Heart left ventricle (tissue), 13 donors: ENCODE measurements around the gene NXF2B.
"Not testable (repeated sequence)": the region's sequence is repeated elsewhere in the genome, so short reads cannot be mapped to it uniquely, and the experiment has no call there.

Experiments
- POLR2A ChIP-seq, 2 donors: fragments of 450-650 bp; IDR thresholded peaks; one replicate each; pipeline ENCODE4 v1.6.1; 2017; ENCODE audit warnings: antibody characterized with exemption in 2 of 2, mild to moderate bottlenecking in 2 of 2, moderate library complexity in 2 of 2
- TF ChIP-seq, protein P1 (sequence below), 12 donors: fragments of 200-600 bp; sonication (generic) in 4 of 12; IDR thresholded peaks; one replicate each; pipeline versions ENCODE4 v1.5.0 to v1.8.0; 2018 to 2022; ENCODE audit warnings: antibody characterized with exemption in 12 of 12, mild to moderate bottlenecking in 5 of 12
- donor health status: ischemic (EF 13 %, LVEDD 7.1; RV severe dilation, severe dysfunction).
- donor health status: DM: no; HTN: yes; CAD: no.
- donor health status: DM: no; HTN: no; CAD: no.
- donor health status: ischemic (EF 25% LVEDD 6.9; RV normal size, moderate dysfunction).
- donor health status: ischemic (EF 25% LVEDD 5.7; RV mildly dilated, moderate dysfunction).
- donor health status: ischemic (EF 35%, LVEDD 5.7; RV mildly dilated, moderate dysfunction).
- donor health status: nonischemic (EF 11% LVEDD 7.7; RV severe dilation, severe dysfunction).
- donor health status: DM: yes; HTN: yes; CAD: no.
- donor health status: PGD.
- donor health status: ischemic (EF 29% LVEDD 5.4; RV normal size, mild dysfunction).
- donor health status: nonischemic (EF 23%, LVEDD 6.1; RV moderate dilation, normal function).

DNA sequence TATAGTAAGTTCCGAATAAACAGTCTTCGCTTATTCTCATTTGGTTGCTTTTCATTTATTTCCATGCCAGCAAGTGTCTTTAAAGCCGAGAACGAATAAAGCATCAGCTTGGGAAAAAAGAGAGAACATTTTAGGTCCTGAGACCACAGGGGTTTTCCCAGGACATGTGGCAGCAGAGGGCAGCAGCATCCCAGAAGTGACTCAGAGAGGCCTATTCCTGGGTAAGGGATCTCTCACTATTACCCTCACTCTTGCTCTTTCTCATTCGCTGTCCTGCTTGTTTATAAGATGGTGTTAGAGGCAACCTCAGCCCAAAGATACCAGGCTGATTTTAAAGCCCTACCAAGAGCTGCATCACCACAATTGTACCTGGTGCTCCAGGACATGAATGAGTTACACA lies 39.0 kb upstream of the NXF2B start:
- not testable (repeated sequence) for TF ChIP-seq POLR2A (IDR thresholded peaks at IDR 0.05)
- TF ChIP-seq, protein P1, sequence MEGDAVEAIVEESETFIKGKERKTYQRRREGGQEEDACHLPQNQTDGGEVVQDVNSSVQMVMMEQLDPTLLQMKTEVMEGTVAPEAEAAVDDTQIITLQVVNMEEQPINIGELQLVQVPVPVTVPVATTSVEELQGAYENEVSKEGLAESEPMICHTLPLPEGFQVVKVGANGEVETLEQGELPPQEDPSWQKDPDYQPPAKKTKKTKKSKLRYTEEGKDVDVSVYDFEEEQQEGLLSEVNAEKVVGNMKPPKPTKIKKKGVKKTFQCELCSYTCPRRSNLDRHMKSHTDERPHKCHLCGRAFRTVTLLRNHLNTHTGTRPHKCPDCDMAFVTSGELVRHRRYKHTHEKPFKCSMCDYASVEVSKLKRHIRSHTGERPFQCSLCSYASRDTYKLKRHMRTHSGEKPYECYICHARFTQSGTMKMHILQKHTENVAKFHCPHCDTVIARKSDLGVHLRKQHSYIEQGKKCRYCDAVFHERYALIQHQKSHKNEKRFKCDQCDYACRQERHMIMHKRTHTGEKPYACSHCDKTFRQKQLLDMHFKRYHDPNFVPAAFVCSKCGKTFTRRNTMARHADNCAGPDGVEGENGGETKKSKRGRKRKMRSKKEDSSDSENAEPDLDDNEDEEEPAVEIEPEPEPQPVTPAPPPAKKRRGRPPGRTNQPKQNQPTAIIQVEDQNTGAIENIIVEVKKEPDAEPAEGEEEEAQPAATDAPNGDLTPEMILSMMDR (IDR thresholded peaks at IDR 0.05) = not testable (repeated sequence)
